ENCODE data around the gene GRAMD4. TPM values are rescaled to one million over a fixed set of nuclear protein-coding genes. Genes with fewer than 3 reads are reported as not detected.

The GRAMD4 gene
- total RNA-seq, 1 experiment from 2014 or later: 8.3 TPM

DNA sequence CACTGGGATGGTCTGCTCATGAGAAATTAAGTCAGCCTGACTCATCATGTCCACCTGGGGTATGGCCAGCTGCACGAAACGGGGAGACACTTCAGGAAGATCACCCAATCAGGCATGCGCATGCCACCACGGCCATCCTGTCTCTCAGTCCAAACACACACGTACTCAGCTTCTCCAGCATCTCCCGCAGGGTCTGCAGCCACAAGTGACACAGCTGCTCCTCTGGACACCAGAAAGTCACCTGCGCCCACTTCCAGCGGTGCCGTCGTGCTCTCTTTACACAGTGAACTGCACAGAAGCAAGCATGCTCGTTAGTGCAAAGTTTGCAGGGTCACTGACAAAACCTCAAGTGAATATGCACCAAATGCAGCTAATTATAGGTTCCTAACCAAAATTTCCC is 99.7 kb downstream of the GRAMD4 start:
- DNase-seq (ENCODE audit: low read depth): no peak

GRCh38 chr22:46721501-46722085 is 101.4 kb downstream of the GRAMD4 start:
- no peak for DNase-seq (ENCODE audit: low read depth)

- DNase-seq (ENCODE audit: low read depth): no peak
Measured at GRCh38 chr22:46723882-46724281, 103.7 kb downstream of the GRAMD4 start.

GRCh38 chr22:46725096-46725495 is 104.9 kb downstream of the GRAMD4 start:
- DNase-seq (ENCODE audit: low read depth): no peak

DNA sequence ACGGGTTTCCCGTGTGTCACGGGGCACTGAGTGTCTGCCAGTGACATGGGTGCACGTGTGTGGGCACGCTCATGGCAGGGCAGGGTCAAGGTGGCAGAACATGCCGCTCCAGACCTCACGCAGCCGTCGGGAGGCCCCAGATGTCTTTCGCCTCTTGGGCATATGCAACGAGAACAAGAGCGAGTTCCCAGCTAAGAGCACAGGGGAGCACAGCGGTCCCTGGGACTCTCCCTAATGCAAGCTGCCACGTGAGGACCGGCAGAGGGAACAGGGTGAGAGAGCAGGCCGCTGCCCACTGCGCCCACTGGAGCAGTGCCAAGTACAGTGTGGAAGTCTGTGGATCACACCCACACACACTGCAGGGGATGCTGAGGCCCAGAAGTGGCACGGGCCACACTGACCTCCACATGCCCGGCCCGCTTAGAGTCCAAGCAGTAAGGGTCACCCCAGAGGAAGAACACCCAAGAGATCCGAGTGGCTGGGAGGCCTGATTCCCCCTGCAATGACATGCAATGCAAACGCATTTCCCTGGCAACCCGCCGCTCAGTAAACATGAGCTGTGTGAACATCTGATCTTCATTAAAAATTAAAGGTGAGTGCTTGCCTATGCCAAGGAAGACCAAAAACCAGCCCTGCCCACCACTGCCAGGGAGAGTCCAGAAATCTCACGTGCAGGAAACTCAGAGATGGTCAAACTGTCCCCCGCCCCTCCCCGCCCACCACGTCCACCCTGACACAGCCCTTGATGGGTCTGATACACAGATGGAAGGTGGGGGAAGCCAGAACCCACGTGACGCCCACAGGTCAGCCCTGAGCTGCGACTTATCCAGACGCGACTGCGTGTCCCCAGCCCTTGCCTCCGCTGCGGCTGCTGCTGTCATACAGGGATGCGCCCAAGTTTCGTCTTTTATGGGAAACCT is 106.1 kb downstream of the GRAMD4 start:
- no peak for DNase-seq (ENCODE audit: low read depth)

DNA sequence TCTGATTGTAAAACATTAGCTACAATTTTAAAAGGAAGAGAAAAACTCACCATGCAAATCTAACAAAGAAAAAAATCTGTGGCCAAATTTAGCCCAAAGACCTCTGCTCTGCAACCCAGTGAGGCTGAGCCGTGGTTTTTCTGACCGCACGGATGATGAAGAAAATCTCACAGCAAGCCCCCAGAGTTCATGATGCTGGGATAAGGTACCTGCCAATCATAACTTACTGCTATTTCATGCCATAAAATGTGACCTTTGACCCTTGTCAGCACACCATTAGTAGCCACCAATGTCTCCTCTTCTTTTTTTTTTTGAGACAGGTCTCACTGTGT is 106.8 kb downstream of the GRAMD4 start:
- no peak for DNase-seq (ENCODE audit: low read depth)

GRCh38 chr22:46727813-46728364 is 107.7 kb downstream of the GRAMD4 start:
- DNase-seq (ENCODE audit: low read depth): no peak

DNA sequence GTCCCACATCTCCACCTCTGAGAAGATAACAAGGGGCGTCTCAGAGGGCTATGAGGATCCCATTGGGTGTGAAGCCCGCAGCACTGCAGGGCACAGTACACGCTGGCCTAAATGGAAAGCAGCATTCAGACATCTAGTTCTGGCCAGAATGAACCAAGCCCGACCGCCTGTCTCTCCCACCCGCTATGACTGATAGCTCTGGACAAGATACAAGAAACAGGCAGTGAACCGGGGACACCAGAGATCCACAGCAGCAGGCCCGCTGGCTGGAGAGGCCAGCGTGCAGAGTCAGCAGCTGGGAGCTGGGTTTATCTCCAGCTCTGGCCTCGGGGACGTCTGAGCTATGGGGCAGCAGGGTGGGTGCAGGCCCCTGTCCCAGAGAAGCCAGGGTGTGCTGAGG is 108.3 kb downstream of the GRAMD4 start:
- DNase-seq (ENCODE audit: low read depth): no peak

Other genes with a start within 250 kb of the GRAMD4 start
- 2.9 and 4.3 TPM in 2 replicates for gene CELSR1, start 82.8 kb upstream of the GRAMD4 start, total RNA-seq (2014; rRNA removed; shearing (Covaris generic))
- 34.4 and 37.7 TPM in 2 replicates for gene CERK, start 117.9 kb downstream of the GRAMD4 start, total RNA-seq (2014; rRNA removed; shearing (Covaris generic))
- 6.7 and 8.7 TPM in 2 replicates for gene TBC1D22A, start 142.3 kb downstream of the GRAMD4 start, total RNA-seq (2014; rRNA removed; shearing (Covaris generic))

All from Daoy (cell line).